ENCODE data around the gene SMARCB1.

SMARCB1 gene

GRCh38 chr22:23762842-23763578, 23.8 kb upstream of the SMARCB1 start, which contains the start of gene C22orf15:
C22orf15 (plus strand) TSS chr22:23762990; CDS start chr22:23763307, 317 bp downstream.
- no peak for DNase-seq (ENCODE audit: low read depth)

- DNase-seq (ENCODE audit: low read depth), result no peak
Measured at GRCh38 chr22:23763579-23763945, 23.2 kb upstream of the SMARCB1 start.

- no peak for DNase-seq (ENCODE audit: low read depth)
Measured at GRCh38 chr22:23763954-23764353, 22.8 kb upstream of the SMARCB1 start.

- no peak for DNase-seq (ENCODE audit: low read depth)
Measured at GRCh38 chr22:23764899-23765881, 21.6 kb upstream of the SMARCB1 start.

- DNase-seq (ENCODE audit: low read depth), result no peak
Measured at GRCh38 chr22:23767303-23767672, 19.5 kb upstream of the SMARCB1 start.

GRCh38 chr22:23767673-23768548, 18.9 kb upstream of the SMARCB1 start, which contains the start of gene CHCHD10:
CHCHD10 (minus strand) TSS chr22:23767972; CDS start chr22:23767874, 98 bp downstream.
- peak; percentile 47 for DNase-seq (ENCODE audit: low read depth)

- DNase-seq (ENCODE audit: low read depth), result no peak
Measured at GRCh38 chr22:23769321-23769965, 17.3 kb upstream of the SMARCB1 start.

- no peak for DNase-seq (ENCODE audit: low read depth)
Measured at GRCh38 chr22:23772315-23772648, 14.5 kb upstream of the SMARCB1 start.

GRCh38 chr22:23772649-23773473, 13.9 kb upstream of the SMARCB1 start, which contains the start of gene MMP11:
MMP11 (plus strand) TSS chr22:23772849; CDS start chr22:23772871, 22 bp downstream.
- DNase-seq (ENCODE audit: low read depth), result no peak

GRCh38 chr22:23773483-23774113, 13.2 kb upstream of the SMARCB1 start:
- DNase-seq (ENCODE audit: low read depth), result no peak

- DNase-seq (ENCODE audit: low read depth), result no peak
Measured at GRCh38 chr22:23774114-23774921, 12.4 kb upstream of the SMARCB1 start.

GRCh38 chr22:23774922-23775436, 11.8 kb upstream of the SMARCB1 start:
- no peak for DNase-seq (ENCODE audit: low read depth)

GRCh38 chr22:23775779-23776375, 10.9 kb upstream of the SMARCB1 start:
- no peak for DNase-seq (ENCODE audit: low read depth)

GRCh38 chr22:23777776-23778576, 8.8 kb upstream of the SMARCB1 start:
- no peak for DNase-seq (ENCODE audit: low read depth)

- DNase-seq (ENCODE audit: low read depth), result no peak
Measured at GRCh38 chr22:23778577-23778900, 8.2 kb upstream of the SMARCB1 start.

GRCh38 chr22:23779083-23779482, 7.7 kb upstream of the SMARCB1 start:
- no peak for DNase-seq (ENCODE audit: low read depth)

- DNase-seq (ENCODE audit: low read depth), result no peak
Measured at GRCh38 chr22:23779731-23780130, 7.0 kb upstream of the SMARCB1 start.
